ENCODE data around the gene AKIRIN1.

DNA sequence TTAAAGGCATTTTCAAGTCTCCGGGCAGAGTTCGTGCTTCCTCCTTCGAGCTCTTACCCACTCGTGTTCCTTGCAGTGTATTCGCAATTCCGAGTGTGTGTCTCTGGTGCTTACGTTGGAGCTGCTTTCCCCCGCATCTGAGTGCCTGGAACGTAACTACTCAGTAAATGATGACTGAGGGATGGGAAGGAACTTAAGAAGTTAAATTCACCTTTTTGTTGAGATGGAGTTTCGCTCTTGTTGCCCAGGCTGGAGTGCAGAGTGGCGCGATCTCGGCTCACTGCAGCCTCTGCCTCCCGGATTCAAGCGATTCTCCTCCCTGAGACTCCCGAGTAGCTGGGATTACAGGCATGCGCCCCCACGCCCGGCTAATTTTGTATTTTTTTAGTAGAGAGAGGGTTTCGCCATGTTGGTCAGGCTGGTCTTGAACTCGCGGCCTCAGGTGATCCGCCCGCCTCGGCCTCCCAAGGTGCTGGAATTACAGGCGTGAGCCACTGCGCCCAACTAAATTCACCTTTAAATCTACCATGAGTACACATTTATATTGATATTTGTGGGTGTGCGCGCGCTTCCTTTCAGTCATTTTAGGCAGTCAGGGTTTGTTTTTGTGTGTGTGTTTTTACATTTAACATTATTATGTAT lies 35.9 kb downstream of the AKIRIN1 start:
- TF ChIP-seq, protein P1, sequence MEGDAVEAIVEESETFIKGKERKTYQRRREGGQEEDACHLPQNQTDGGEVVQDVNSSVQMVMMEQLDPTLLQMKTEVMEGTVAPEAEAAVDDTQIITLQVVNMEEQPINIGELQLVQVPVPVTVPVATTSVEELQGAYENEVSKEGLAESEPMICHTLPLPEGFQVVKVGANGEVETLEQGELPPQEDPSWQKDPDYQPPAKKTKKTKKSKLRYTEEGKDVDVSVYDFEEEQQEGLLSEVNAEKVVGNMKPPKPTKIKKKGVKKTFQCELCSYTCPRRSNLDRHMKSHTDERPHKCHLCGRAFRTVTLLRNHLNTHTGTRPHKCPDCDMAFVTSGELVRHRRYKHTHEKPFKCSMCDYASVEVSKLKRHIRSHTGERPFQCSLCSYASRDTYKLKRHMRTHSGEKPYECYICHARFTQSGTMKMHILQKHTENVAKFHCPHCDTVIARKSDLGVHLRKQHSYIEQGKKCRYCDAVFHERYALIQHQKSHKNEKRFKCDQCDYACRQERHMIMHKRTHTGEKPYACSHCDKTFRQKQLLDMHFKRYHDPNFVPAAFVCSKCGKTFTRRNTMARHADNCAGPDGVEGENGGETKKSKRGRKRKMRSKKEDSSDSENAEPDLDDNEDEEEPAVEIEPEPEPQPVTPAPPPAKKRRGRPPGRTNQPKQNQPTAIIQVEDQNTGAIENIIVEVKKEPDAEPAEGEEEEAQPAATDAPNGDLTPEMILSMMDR (IDR thresholded peaks at IDR 0.05), result no peak
- TF ChIP-seq POLR2A (IDR thresholded peaks at IDR 0.05), result no peak
